Adrenal gland (tissue), 5 donors: ENCODE results near the gene ZMYND10.

Source experiments
- POLR2A ChIP-seq, 2 donors: fragments of 450-650 bp; IDR thresholded peaks; one replicate each; pipeline ENCODE4 v1.6.1; 2017; ENCODE audit warnings: antibody characterized with exemption in 2 of 2, mild to moderate bottlenecking in 2 of 2, moderate library complexity in 1 of 2
- TF ChIP-seq, protein P1 (sequence below), 6 experiments: fragments of 450-650 bp in 4 of 6; fragments of 200-600 bp in 2 of 6; sonication (generic) in 1 of 6; IDR thresholded peaks; 1 replicate in 5 of 6; 2 replicates in 1 of 6; pipeline versions ENCODE4 v1.5.1 to v1.8.0; 2016 to 2021; ENCODE audit warnings: antibody characterized with exemption in 6 of 6, mild to moderate bottlenecking in 2 of 6, moderate library complexity in 1 of 6
- donor health status: DM: no; HTN: no; CAD: no.

DNA sequence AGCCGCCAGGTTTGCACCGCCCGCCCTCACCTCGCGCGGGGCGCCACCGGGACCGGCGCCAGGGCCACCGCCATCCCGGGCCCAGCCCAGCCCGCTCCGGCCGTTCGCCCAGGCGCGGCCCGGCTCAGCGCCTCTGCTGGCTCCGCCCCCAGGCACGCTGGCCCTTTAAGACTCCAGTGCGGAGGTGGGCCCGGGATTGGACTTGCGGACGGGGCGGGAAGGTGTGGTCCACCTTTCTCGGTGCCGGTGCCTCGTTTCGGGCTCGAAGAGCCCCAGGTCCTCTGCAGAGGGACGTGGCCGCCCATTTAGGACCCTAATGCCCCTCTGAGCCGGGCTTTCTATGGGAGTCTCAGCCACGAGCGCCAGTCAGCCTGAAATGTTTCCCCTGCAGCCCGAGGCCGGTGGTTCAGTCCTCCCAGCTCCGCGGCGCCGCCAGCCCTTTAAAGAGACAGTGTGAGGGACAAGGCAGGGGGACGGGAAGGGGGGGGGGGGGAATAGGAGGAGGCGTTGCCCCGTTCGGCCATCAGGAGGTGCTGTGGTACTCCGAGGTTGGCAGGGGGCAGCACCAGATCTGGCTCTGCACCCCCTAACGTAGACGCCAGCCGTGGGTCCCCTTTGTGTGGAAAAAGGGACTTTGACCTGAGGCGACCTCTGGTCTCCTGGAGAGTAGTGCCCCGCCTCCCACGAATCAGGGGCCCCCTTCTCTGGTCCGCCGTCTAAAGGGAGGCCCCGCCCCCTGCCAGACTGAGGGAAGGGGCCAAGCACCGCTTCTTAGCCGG lies 24.0 kb downstream of the ZMYND10 start:
- TF ChIP-seq, protein P1, sequence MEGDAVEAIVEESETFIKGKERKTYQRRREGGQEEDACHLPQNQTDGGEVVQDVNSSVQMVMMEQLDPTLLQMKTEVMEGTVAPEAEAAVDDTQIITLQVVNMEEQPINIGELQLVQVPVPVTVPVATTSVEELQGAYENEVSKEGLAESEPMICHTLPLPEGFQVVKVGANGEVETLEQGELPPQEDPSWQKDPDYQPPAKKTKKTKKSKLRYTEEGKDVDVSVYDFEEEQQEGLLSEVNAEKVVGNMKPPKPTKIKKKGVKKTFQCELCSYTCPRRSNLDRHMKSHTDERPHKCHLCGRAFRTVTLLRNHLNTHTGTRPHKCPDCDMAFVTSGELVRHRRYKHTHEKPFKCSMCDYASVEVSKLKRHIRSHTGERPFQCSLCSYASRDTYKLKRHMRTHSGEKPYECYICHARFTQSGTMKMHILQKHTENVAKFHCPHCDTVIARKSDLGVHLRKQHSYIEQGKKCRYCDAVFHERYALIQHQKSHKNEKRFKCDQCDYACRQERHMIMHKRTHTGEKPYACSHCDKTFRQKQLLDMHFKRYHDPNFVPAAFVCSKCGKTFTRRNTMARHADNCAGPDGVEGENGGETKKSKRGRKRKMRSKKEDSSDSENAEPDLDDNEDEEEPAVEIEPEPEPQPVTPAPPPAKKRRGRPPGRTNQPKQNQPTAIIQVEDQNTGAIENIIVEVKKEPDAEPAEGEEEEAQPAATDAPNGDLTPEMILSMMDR (IDR thresholded peaks at IDR 0.05) = peak; percentile 20 to 66 (median 32)
- TF ChIP-seq POLR2A (IDR thresholded peaks at IDR 0.05) = peak; percentile 36 to 69
